ENCODE measurements around the gene SH3BGRL2.
"Not testable (repeated sequence)": the region's sequence is repeated elsewhere in the genome, so short reads cannot be mapped to it uniquely, and the experiment has no call there.

The SH3BGRL2 gene

GRCh38 chr6:79650950-79651349 is 19.8 kb downstream of the SH3BGRL2 start:
- no peak for DNase-seq

- no peak for DNase-seq
Observed at GRCh38 chr6:79656134-79656533, 25.0 kb downstream of the SH3BGRL2 start.

DNA sequence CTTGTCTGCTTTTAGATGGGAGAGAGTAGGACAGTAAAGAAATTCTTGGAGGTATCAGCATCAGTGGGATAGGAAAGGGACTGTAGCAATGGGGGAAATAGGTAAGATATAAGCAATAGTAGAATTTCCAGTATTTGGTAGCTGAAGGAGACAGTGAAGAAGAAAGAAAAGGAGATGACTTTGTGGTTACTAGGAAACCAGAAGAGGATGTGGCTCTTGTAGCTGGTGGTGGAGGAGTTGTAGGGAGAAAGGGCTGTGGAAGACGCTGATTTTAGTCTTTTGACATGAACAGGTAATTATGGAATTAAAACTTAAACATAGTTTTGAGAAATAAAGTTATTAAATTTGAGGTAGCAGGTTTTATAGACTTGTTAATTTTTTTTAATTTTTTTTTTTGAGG is 26.1 kb downstream of the SH3BGRL2 start:
- DNase-seq, result no peak

GRCh38 chr6:79663655-79664054 is 32.5 kb downstream of the SH3BGRL2 start:
- not testable (repeated sequence) for DNase-seq

GRCh38 chr6:79665725-79666551 is 34.8 kb downstream of the SH3BGRL2 start:
- DNase-seq, result no peak

DNA sequence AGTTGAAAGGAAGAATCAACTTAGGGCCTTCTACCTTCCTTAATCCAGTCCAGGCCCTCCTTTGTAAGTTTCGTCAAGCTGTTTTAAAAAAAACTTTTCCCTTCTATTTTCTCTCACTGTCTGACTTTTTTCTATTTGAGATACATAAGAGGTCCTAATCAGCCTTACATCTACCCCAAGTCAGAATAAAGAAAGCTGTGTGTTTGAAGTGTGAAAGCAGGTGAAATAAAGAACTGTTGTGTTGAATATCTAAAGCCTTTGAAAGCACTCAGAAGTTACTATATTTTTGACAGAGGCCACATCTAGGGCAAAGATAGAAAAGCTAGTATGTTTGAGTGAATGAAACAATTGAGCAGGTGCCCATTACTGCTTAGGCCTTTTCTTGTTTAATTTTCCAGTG is 35.5 kb downstream of the SH3BGRL2 start:
- DNase-seq, result no peak

DNA sequence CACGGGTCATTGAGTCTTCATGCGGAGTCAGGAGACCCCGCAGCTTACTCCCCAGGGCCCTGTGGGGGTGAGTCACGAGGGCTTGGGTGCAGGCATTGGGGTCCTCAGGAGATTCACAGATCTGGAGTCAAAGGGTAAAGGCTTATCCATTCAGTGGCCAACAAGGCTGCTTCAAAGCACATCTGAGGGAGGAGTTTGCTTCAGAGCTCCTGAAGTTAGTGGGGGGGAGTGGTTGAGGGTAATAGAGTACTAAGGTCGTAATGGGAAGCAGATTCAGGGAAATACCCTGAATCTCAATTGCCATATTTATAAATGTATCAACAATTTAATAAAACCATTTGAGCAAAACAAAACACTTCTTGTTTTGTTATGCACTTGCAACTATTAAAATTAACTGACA is 37.3 kb downstream of the SH3BGRL2 start:
- DNase-seq, result no peak

- no peak for DNase-seq
Observed at GRCh38 chr6:79669766-79670165, 38.6 kb downstream of the SH3BGRL2 start.

DNA sequence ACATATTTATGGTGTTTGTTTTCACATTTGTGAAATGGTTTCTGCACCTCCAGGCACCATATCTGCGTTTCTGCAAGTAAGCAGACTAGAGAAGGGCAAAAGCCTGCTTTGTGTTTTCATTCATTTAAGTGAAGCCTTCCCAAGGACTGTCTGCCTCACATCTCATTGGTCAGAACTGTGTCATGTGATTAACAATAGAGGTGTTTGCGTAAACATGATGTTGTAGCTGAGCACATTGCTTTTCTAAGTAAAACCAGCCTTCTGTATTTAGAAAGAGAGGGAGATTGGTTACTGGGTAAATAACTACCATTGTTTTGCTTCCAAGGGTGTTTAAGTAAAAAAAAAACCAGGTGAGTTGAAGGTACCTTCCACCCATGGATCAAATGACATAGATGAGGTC is 39.7 kb downstream of the SH3BGRL2 start:
- DNase-seq, result no peak

DNA sequence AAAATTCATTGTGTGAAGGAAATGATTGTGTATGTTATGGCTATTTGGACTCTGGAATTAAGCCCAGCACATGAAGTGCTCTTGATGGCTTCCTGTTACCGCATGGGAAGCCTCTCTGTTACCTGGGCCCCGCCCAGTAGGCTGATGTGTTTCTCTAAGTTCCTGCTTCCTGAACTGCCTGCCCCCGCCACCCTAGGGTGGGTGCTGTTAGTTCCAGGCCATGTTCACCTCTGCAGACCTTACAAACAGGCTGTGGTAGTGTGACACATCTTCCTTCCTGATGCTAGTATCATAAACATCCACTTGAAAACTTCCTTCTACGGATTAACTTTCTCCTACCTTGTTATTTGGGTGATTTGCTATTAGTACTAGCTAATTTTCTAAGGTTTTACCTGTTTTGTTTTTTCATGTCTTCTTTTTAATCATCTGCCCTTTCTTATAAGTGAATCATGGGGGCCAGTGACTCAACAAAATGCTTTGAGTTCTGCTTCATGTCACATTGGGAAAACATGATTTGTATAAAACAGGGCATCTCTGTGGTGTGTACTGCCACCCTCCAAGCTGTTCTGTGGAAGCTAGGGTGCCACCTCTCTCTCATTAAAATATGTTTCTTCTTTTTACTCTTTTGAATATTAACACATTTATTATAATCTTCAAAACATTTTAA is 40.6 kb downstream of the SH3BGRL2 start:
- DNase-seq, result peak in 1 of 2 experiments; percentile 19

- DNase-seq, result no peak
Observed at GRCh38 chr6:79672631-79673111, 41.5 kb downstream of the SH3BGRL2 start.

DNA sequence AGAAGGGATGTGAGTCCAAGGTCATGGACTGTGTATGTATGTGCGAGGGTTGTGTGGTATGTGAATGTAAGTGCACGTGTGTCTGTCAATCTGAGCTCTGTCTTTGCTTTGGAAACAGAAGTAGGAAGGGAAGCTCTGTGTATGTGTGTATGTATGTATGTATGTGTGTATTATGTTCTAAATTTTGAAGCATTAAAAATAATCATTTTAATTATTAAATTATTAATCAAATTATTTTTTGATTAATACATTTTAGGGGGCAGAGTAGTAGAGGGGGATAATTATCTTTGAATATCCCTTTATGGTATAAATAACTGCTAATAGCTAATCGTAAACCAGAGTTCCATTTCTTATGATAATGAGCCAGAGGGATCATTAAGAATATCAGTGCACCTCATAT is 42.8 kb downstream of the SH3BGRL2 start:
- DNase-seq, result no peak

DNA sequence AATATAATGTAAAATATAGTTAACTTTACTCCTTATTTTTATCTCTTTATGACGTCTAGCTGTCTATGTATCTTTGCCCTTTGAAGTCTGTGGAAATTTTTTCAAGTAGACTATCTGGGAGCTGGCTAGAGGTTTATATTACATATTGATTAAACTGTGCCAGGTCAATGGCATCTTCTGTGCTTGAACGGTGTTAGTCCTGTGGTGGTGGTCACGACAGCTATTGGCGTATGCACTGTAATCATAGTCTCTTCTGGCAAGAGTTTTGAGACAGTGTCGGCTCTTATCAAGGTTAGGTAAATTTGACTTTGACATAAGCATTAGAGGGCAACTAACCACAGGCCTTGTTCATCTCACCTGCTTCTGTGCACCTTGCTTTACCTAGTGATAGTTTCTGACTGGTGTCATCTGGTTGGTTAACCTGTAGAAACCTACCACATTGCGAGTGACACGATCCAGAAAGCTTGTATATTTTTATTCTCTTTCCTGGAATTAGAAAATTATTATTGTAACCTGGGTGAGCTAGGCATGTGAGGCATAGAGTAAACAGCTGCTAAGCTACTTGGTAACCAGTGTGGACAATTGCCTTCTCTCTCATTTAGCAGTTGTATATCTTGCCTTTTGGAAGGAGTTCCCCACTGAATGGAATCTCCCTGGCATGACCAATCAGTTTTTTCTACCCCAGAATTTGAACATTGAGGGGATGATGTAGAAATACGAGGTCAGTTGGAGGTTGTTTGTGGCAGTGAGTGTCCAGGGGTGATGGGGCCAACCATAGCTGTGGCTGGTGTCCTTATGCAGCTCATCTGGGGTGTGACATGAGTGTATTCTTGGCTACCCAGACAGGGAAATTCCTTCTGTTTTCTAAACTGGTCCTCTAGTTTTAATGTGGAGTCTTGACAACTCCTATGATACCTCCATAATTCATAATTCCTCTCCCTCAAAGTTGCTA is 45.9 kb downstream of the SH3BGRL2 start:
- no peak for DNase-seq

DNA sequence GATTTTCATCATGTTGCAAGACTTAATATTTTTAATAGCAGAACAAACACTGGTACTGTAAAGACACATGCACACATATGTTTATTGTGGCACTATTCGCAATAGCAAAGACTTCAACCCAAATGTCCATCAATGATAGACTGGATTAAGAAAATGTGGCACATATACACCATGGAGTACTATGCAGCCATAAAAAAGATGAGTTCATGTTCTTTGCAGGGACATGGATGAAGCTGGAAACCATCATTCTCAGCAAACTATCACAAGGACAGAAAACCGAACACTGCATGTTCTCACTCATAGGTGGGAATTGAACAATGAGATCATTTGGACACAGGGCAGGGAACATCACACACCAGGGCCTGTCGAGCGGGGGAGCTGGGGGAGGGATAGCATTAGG is 51.6 kb downstream of the SH3BGRL2 start:
- DNase-seq, result not testable (repeated sequence)

GRCh38 chr6:79684876-79685275 is 53.7 kb downstream of the SH3BGRL2 start:
- DNase-seq, result no peak

- DNase-seq, result no peak
Observed at GRCh38 chr6:79686707-79687309, 55.7 kb downstream of the SH3BGRL2 start.

- DNase-seq, result no peak
Observed at GRCh38 chr6:79687759-79688158, 56.6 kb downstream of the SH3BGRL2 start.

DNA sequence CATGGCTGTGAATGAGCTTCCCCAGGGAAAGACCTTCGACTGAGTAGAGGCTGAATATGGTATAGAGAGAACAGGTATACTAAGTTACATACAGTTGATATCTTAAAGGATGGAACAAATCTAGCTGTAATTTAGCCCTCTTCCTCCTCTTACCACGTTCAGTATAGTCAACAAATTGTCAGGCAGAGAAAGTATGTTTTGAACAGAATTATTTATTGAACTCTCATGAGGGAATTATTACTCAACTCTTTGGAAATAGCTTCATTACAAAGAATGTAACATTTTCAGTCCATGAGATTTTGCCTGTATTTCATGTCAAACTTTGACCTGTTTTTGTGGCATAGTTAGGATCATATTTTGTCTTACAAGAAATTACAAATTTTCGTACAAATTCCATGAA is 63.0 kb downstream of the SH3BGRL2 start:
- no peak for DNase-seq

DNA sequence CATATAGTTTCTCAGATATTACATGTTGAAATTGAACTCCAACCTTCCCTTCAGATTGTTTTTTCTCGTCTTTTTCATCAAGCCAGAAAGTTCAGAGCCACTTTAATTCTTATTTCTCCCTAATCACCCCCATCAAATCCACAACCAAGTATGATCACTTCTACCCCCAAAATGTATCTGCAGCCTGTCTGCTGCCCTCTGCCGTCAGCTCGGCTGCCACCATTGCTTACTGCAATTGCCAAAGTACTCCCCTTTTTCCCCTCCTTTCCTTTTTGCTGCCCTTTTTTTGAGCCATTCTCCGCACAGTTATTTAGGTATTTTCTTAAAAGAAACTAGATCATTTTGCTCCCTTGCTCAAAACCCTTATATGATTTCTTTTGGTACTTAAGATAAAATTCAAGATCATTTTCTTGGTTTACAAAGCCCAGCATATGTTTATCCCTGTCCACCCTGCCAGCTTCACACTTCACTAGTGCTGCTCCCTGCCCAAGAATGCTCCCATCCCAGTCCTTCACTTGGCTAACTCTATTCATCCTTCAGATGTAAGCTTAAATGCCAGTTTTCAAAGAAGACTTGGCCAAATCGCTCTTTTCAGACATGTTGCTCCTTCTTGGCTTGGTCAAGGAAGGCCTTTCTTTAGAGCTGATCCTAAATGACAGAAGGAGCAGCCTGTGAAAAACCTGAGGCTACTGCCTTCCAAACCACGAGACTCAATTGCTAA is 63.7 kb downstream of the SH3BGRL2 start:
- no peak for DNase-seq

- no peak for DNase-seq
Observed at GRCh38 chr6:79697430-79697829, 66.3 kb downstream of the SH3BGRL2 start.

DNA sequence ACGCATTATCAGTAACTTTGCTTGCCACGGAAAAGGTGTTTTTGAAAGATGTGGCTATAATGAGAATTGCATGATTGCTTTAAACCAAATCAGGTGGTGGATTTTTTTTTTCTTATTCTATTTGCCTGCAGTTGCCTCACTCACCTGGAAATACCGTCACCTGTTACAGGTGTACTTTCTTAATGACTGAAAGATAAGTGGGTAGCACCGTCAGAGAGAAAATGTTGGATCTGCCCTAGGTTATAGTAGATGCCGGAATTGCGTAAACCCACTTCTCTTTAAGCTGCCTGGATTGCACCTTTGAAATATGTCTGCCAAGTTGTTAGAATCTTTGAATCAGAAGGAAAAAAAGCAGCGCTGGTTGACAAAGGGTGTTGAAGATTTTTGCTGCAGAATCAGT is 68.5 kb downstream of the SH3BGRL2 start:
- no peak for DNase-seq

DNA sequence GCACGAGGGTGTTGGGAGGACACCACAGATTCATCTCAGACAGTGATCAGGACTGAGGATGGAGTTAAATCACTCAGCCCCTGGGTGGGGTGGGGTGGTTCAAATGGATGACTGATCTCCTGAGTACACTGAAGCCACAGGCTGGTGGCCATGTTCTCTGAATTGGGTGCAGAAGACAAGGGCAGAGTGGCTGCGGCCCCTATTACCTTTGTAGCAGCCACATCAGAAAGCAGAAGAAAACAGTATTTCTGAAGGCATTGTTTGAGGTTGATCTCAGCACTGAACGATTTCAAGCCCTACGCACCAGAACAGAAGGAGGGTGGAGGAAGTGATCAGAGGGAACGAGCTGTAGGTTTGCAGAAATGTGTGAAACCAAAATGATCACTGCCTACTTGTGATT is 71.6 kb downstream of the SH3BGRL2 start:
- DNase-seq, result no peak

Measured in NCI-H187 (cell line).